Natural killer cell treated with Interleukin-12 subunit alpha and Interleukin-12 subunit beta and Interleukin-15 and Interleukin-18, amount 100 ng/mL, for 72 hours (primary cell): ENCODE measurements around the gene PXMP4. TPM values are rescaled to one million over a fixed set of nuclear protein-coding genes. Genes with fewer than 3 reads are reported as not detected.

Source experiments
- total RNA-seq, 2 donors: library from RNA; stranded (reverse); gene quantifications; one replicate each; pipeline ENCODE4 v1.2.3, GENCODE V29; 2022

PXMP4 gene
- total RNA-seq, 2 donors from 2014 or later = 6.9 to 9.3 TPM

Other genes starting within 250 kb of the PXMP4 start
- gene CBFA2T2, start 230.2 kb downstream of the PXMP4 start, total RNA-seq = 10 to 100 TPM; 11.6 to 12.2 TPM
- gene C20orf144, start 58.0 kb downstream of the PXMP4 start, total RNA-seq = under 1 TPM; 0.12 to 0.81 TPM
- gene ACTL10, start 53.4 kb downstream of the PXMP4 start, total RNA-seq = 1 to 10 TPM; 1.7 to 4.3 TPM
- 10 to 100 TPM; 16.9 to 29.5 TPM for gene NECAB3, start 45.9 kb downstream of the PXMP4 start, total RNA-seq
- 100 to 1,000 TPM in 1 of 2 donors, 10 to 100 TPM in 1; 45.4 to 123 TPM for gene E2F1, start 33.9 kb downstream of the PXMP4 start, total RNA-seq
- gene ZNF341, start 11.7 kb upstream of the PXMP4 start, total RNA-seq = 1 to 10 TPM; 4.6 to 8.9 TPM
- 10 to 100 TPM; 62.3 to 84.5 TPM for gene CHMP4B, start 91.0 kb upstream of the PXMP4 start, total RNA-seq